Subcutaneous adipose tissue (tissue), 4 donors: Measurements from ENCODE around the gene PLK5. TPM values are rescaled to one million over a fixed set of nuclear protein-coding genes. Genes with fewer than 3 reads are reported as not detected.

Source experiments
- total RNA-seq, 4 donors: library from RNA; depleted of rRNA; stranded (reverse); fragments of >200 nt; gene quantifications; one replicate each; pipeline ENCODE4 v1.1.0, GENCODE V29; 2016
- TF ChIP-seq, protein P1 (sequence below): fragments of 450-650 bp; IDR thresholded peaks from one replicate; pipeline ENCODE4 v1.5.1; 2016; ENCODE audit warnings: low read depth, mild to moderate bottlenecking, control low read depth, antibody characterized with exemption, moderate library complexity

Gene PLK5
- total RNA-seq, 4 donors from 2014 or later: not detected

DNA sequence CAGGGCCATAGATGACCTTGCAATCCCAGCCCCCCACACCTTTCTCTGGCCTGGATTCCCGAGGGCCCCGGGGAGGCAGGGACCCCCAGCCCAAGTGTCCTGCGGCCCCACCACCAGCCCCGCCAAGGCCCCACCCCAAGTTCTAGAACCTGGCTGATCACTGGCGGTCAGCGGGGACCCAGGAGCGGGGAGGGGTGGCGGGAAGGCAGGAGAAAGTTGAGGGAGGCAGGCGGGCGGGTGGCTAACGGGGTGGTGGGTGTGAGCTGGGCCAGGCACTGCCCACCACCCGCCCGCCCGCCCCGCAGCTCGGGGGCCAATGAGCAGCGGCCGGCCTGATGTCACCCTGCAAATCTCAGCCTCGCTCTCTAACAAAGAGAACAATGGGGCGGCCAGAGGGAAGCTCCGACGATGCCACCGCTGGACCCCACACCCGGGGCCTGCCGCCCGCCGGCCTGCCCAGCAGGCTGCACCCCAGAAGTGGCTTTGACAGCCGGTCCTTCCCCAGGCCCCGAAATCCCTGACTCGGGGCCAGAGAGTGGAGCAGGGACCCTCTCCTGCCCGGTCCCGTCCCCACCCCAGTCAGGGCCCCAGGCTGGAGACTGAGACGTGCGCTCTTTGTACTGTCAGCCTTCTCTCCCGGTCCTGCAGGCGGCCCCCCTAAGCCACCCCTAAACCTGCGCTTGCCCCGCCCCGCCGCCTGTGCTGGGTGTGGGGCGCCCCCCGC, 42.7 kb downstream of the PLK5 start:
- TF ChIP-seq, protein P1, sequence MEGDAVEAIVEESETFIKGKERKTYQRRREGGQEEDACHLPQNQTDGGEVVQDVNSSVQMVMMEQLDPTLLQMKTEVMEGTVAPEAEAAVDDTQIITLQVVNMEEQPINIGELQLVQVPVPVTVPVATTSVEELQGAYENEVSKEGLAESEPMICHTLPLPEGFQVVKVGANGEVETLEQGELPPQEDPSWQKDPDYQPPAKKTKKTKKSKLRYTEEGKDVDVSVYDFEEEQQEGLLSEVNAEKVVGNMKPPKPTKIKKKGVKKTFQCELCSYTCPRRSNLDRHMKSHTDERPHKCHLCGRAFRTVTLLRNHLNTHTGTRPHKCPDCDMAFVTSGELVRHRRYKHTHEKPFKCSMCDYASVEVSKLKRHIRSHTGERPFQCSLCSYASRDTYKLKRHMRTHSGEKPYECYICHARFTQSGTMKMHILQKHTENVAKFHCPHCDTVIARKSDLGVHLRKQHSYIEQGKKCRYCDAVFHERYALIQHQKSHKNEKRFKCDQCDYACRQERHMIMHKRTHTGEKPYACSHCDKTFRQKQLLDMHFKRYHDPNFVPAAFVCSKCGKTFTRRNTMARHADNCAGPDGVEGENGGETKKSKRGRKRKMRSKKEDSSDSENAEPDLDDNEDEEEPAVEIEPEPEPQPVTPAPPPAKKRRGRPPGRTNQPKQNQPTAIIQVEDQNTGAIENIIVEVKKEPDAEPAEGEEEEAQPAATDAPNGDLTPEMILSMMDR: no peak

DNA sequence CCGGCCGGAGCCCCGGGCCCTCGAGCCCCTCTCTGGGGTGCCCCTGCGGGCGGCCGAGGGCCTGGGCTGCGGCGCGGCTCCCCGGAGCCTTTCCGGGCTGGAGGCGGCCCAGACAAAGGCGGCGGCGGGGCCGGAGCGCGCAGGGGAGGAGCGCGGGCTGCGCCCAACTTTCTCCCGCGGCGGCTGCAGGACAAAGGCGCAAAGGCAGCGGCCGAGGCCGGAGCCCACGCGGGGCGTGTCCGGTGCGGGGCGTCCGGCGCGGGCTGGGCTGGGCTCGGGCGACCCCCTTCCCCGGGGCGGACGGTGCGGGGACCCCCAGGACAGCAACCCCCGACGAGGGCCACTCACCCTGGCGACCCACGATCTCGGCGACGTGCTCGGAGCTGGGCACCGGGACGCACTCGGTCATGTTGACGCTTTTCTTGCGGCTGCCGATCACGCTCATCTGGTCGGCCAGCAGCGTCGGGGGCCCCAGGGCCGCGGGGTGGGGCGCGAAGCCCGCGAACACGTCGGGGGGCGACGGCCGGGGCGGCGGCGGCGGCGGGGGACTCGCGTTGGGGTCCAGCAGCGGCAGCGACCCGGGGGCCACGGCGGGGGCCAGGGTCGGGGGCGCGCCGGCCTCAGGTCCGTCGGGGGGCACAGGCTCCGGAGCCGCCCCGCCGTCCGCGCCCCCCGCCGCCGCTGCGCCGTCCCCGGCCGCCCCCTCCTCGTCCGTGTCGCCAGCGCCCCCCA, 43.4 kb downstream of the PLK5 start:
- TF ChIP-seq, protein P1: no peak

DNA sequence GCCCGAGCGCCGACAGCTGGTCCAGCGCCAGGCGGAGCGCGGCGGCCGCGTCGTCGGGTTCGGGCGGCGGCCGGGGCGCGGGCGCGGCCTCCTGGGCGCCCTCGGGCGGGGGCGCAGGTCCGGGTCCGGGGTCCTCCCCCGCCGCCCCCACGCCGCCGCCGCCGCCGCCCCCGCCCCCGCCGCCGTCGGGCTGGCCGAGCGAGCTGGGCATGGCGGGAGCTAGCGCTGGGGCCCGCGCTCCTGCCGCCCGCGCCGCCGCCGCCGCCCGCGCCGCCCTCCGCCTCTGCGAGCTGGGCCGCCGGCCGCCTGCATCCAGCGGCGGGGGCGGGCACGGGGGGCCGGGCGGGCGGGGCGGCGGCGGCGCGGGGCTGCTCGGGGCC, 44.0 kb downstream of the PLK5 start:
- TF ChIP-seq, protein P1: no peak

DNA sequence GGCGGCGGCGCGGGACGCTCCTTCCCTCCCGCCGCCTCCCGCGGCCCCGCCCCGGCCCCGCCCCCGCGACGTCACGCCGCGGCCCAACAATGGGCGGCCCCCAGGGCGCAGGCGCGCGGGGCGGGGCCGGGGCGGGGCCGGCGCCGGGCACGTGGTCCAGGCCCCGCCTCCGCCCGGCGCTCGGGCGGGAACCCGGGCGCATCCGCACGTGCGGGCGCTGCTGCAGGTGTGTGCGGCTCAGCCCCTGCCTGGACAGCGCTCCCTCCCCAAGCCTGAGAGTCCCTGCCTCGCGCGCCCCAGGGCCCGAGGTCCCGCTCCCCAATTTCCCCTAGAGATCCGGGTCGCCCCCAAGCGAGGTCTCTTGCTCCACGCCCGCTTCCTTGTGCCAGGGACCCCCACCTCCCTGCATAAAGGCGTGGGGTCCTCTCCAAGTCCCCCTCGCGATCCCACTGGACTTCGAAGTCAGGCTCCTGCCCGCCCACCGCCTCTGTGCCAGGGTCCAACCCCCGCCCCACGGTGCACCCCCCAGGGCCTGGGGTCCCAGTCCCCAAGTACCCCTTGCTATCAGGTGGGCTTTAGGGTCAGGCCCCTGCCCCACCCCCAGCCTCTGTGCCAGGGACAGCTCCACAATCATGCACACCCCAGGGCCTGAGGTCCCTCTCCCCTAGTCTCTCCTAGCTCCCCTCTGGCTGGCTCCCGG, 44.6 kb downstream of the PLK5 start, which contains the start of gene MEX3D:
Gene MEX3D (minus strand): TSS at position 6 of the 700 bp plus-strand sequence. CDS start 267 bp downstream, outside the sequence.
- TF ChIP-seq, protein P1: no peak

DNA sequence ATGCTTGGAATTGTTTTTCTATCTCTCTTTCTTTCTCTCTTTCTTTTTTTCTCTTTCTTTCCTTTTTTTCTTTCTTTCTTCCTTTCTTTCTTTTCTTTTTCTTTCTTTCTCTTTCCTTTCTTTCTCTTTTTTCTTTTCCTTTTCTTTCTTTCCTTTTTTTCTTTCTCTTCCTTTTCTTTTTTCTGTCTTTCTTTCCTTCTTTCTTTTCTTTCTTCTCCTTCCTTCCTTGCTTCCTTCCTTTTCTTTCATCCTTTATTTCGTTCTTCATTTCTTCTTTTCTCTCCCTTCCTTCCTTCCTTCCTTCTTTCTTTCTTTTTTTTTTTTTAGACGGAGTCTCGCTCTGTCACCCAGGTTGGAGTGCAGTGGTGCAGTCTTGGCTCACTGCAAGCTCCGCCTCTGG, 46.1 kb downstream of the PLK5 start:
- TF ChIP-seq, protein P1: no peak

DNA sequence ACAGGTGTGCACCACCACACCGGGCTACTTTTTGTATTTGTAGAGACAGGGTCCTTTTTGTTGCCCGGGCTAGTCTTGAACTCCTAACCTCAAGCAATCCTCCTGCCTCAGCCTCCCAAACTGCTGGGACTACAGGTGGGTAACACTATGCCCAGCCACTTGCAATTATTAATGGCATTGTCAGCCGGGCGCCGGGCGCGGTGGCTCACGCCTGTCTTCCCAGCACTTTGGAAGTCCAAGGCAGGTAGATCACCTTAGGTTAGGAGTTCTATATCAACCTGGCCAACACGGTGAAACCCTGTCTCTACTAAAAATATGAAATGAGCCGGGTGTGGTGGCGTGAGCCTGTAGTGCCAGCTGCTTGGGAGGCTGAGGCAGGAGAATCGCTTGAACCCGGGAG, 47.0 kb downstream of the PLK5 start:
- TF ChIP-seq, protein P1: no peak

DNA sequence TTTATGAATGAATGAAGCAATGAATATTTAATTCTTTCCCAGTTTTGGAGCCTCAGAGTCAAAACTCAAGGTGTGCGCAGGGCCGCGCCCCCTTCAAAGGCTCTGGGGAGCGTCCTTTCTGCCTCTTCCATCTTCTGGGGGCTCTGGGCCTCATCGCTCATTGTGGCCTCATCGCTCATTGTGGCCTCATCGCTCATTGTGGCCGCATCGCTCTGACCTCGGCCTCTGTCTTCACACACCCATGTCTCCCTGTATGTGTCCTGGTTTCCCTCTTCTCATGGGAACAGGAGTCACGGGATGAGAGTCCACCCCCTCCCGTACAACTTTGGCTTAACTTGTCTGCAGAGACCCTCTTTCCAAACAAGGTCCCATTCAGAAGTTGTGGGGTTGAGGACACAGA, 47.5 kb downstream of the PLK5 start:
- TF ChIP-seq, protein P1: no peak
